Neural crest cell (in vitro differentiated cells): Measurements from ENCODE around the gene NFIA. TPM values are rescaled to one million over a fixed set of nuclear protein-coding genes. Genes with fewer than 3 reads are reported as not detected.

Source experiments
- DNase-seq: peaks from one replicate; pipeline ENCODE4 v3.0.0; 2021; ENCODE audit warnings: low read depth, mixed read lengths, low spot score
- H3K27ac Mint-ChIP-seq: one replicate; pipeline ENCODE4 v1.8.0; 2021; ENCODE audit warnings: mild to moderate bottlenecking, mixed read lengths; ENCODE audit not compliant: unreplicated experiment
- H3K27me3 Mint-ChIP-seq: 2 replicates; pipeline ENCODE4 v1.8.0; 2021; ENCODE audit warnings: low read depth, mild to moderate bottlenecking, mixed read lengths
- H3K36me3 Mint-ChIP-seq: 2 replicates; pipeline ENCODE4 v1.8.0; 2021; ENCODE audit warnings: low read depth, mild to moderate bottlenecking, mixed read lengths
- H3K4me1 Mint-ChIP-seq: 2 replicates; pipeline ENCODE4 v1.8.0; 2021; ENCODE audit warnings: mixed read lengths
- H3K4me3 Mint-ChIP-seq: one replicate; pipeline ENCODE4 v1.8.0; 2021; ENCODE audit warnings: mild to moderate bottlenecking, mixed read lengths
- H3K9me3 Mint-ChIP-seq: 2 replicates; pipeline ENCODE4 v1.8.0; 2021; ENCODE audit warnings: mixed read lengths
- CTCF ChIP-seq: fragments of 200-600 bp; sonication (generic); conservative IDR thresholded peaks from 2 replicates; pipeline ENCODE4 v1.5.0; 2021; ENCODE audit warnings: antibody characterized with exemption, mild to moderate bottlenecking
- total RNA-seq: library from RNA; stranded (reverse); gene quantifications from 2 replicates; pipeline ENCODE4 v1.2.1, GENCODE V29; 2021

The NFIA gene
- total RNA-seq, 1 donor from 2014 or later, result 3.4 TPM

- peaks cover 3% of the 10 kb centered on the region for H3K4me1 Mint-ChIP-seq
- H3K4me3 Mint-ChIP-seq, result no peak overlapping the region
- H3K27ac Mint-ChIP-seq, result no peak overlapping the region
- no peaks in the 10 kb centered on the region for H3K36me3 Mint-ChIP-seq
- TF ChIP-seq CTCF, result no peak
- no peaks in the 10 kb centered on the region for H3K27me3 Mint-ChIP-seq
- no peak for DNase-seq
- H3K9me3 Mint-ChIP-seq, result no peaks in the 10 kb centered on the region
Measured at GRCh38 chr1:61175976-61176375, 93.6 kb downstream of the NFIA start.

- Mint-ChIP-seq H3K27me3 (no peaks in the 10 kb centered on the region), H3K36me3 (no peaks in the 10 kb centered on the region), H3K4me3 (no peak overlapping the region), H3K9me3 (no peaks in the 10 kb centered on the region), H3K4me1 (peaks cover 13% of the 10 kb centered on the region), H3K27ac (no peak overlapping the region)
- TF ChIP-seq CTCF, result no peak
- DNase-seq, result no peak
Measured at GRCh38 chr1:61181067-61182038, 99.0 kb downstream of the NFIA start.

- peaks cover 13% of the 10 kb centered on the region for H3K4me1 Mint-ChIP-seq
- DNase-seq, result no peak
- no peak overlapping the region for H3K27ac Mint-ChIP-seq
- TF ChIP-seq CTCF, result no peak
- H3K9me3 Mint-ChIP-seq, result no peaks in the 10 kb centered on the region
- H3K4me3 Mint-ChIP-seq, result no peak overlapping the region
- no peaks in the 10 kb centered on the region for H3K27me3 Mint-ChIP-seq
- no peaks in the 10 kb centered on the region for H3K36me3 Mint-ChIP-seq
Measured at GRCh38 chr1:61182049-61182448, 99.7 kb downstream of the NFIA start.

GRCh38 chr1:61182480-61182879 is 100.1 kb downstream of the NFIA start:
- no peak overlapping the region for H3K27ac Mint-ChIP-seq
- H3K4me3 Mint-ChIP-seq, result no peak overlapping the region
- no peak for DNase-seq
- peaks cover 13% of the 10 kb centered on the region for H3K4me1 Mint-ChIP-seq
- H3K36me3 Mint-ChIP-seq, result no peaks in the 10 kb centered on the region
- H3K27me3 Mint-ChIP-seq, result no peaks in the 10 kb centered on the region
- no peaks in the 10 kb centered on the region for H3K9me3 Mint-ChIP-seq
- no peak for TF ChIP-seq CTCF

- Mint-ChIP-seq H3K4me3 (no peak overlapping the region), H3K36me3 (no peaks in the 10 kb centered on the region), H3K4me1 (peaks cover 13% of the 10 kb centered on the region), H3K9me3 (no peaks in the 10 kb centered on the region), H3K27me3 (no peaks in the 10 kb centered on the region), H3K27ac (no peak overlapping the region)
- no peak for TF ChIP-seq CTCF
- no peak for DNase-seq
Measured at GRCh38 chr1:61183471-61184039, 101.2 kb downstream of the NFIA start.
